Stimulated activated CD8-positive, alpha-beta memory T cell treated with anti-CD3 and anti-CD28 coated beads, Interleukin-15, amount 100 ng/mL, for 24 hours (primary cell): Measurements from ENCODE around the gene ZBTB25.
A peak's percentile ranks its signal among the peaks of the same experiment; 100 is the strongest.

Experiments
- DNase-seq: peaks from one replicate; pipeline ENCODE4 v3.0.0-alpha.2; 2020; ENCODE audit warnings: low read depth

Gene ZBTB25

GRCh38 chr14:64476438-64476837 lies 27.2 kb downstream of the ZBTB25 start:
- DNase-seq: no peak

GRCh38 chr14:64475585-64476273 lies 27.9 kb downstream of the ZBTB25 start:
- no peak for DNase-seq

GRCh38 chr14:64474698-64475097 lies 28.9 kb downstream of the ZBTB25 start:
- DNase-seq: no peak

- DNase-seq: no peak
Observed at GRCh38 chr14:64474041-64474440, 29.6 kb downstream of the ZBTB25 start.

GRCh38 chr14:64468451-64468850 lies 35.2 kb downstream of the ZBTB25 start:
- DNase-seq: no peak

GRCh38 chr14:64467566-64467965 lies 36.1 kb downstream of the ZBTB25 start:
- no peak for DNase-seq

GRCh38 chr14:64467101-64467500 lies 36.5 kb downstream of the ZBTB25 start:
- DNase-seq: no peak

- no peak for DNase-seq
Observed at GRCh38 chr14:64465831-64466554, 37.6 kb downstream of the ZBTB25 start.

- peak; percentile 36 for DNase-seq
Observed at GRCh38 chr14:64465191-64465822, 38.3 kb downstream of the ZBTB25 start, which contains the start of gene AKAP5. Gene AKAP5 (plus strand): TSS chr14:64465499. CDS start chr14:64468395, 2,896 bp downstream.

- no peak for DNase-seq
Observed at GRCh38 chr14:64464651-64465050, 39.0 kb downstream of the ZBTB25 start.

- DNase-seq: no peak
Observed at GRCh38 chr14:64463873-64464272, 39.8 kb downstream of the ZBTB25 start.

- DNase-seq: no peak
Observed at GRCh38 chr14:64463195-64463594, 40.4 kb downstream of the ZBTB25 start.

GRCh38 chr14:64461221-64461620 lies 42.4 kb downstream of the ZBTB25 start:
- no peak for DNase-seq

GRCh38 chr14:64459405-64460136 lies 44.1 kb downstream of the ZBTB25 start:
- DNase-seq: no peak

- no peak for DNase-seq
Observed at GRCh38 chr14:64454671-64455070, 49.0 kb downstream of the ZBTB25 start.

GRCh38 chr14:64450255-64450654 lies 53.4 kb downstream of the ZBTB25 start:
- no peak for DNase-seq

- DNase-seq: no peak
Observed at GRCh38 chr14:64447876-64448670, 55.6 kb downstream of the ZBTB25 start.

GRCh38 chr14:64444984-64445845 lies 58.4 kb downstream of the ZBTB25 start:
- DNase-seq: no peak

GRCh38 chr14:64444140-64444539 lies 59.5 kb downstream of the ZBTB25 start:
- no peak for DNase-seq

GRCh38 chr14:64442300-64442988 lies 61.2 kb downstream of the ZBTB25 start:
- DNase-seq: no peak
